ENCODE measurements around the gene LEKR1. TPM values are rescaled to one million over a fixed set of nuclear protein-coding genes. Genes with fewer than 3 reads are reported as not detected.

LEKR1 gene
- polyA plus RNA-seq, 1 donor from 2014 or later, result 2.7 TPM

DNA sequence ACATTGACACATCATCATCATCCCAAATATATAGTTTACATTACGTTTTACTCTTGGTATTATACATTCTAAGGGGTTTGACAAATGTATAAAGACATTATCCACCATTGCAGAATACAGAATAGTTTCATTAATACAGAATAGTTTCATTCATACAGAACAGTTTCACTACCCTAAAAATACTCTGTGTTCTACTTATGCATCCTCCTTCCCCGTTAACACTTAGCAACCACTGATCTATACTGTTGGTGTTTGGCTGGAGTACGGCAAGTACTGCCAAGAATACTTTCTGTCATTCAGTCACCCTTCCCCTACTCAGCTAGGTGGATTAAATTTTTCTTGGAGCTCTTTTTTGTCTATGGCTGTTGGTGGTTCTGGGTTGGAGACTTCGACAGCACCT is 33.4 kb downstream of the LEKR1 start:
- H4K20me1 ChIP-seq (ENCODE audit: insufficient read depth), result no peaks in the 10 kb centered on the region
- H3K4me3 ChIP-seq (ENCODE audit: low read length), result no peak overlapping the region
- no peaks in the 10 kb centered on the region for H3K36me3 ChIP-seq (ENCODE audit: insufficient read depth, low read length)
- no peaks in the 10 kb centered on the region for H3K27me3 ChIP-seq (ENCODE audit: insufficient read depth, low read depth, low read length)
- no peak overlapping the region for H2AFZ ChIP-seq (ENCODE audit: low read depth, low read length)
- no peaks in the 10 kb centered on the region for H3K9me2 ChIP-seq (ENCODE audit: insufficient read depth, low read length)
- H3K79me2 ChIP-seq (replicated peaks; ENCODE audit: insufficient read depth, low read length), result no peaks in the 10 kb centered on the region
- no peaks in the 10 kb centered on the region for H3F3A ChIP-seq (ENCODE audit: insufficient read depth, low read length, poor library complexity, severe bottlenecking)
- no peak overlapping the region for H3K4me2 ChIP-seq (ENCODE audit: low read length)
- TF ChIP-seq, protein P1, sequence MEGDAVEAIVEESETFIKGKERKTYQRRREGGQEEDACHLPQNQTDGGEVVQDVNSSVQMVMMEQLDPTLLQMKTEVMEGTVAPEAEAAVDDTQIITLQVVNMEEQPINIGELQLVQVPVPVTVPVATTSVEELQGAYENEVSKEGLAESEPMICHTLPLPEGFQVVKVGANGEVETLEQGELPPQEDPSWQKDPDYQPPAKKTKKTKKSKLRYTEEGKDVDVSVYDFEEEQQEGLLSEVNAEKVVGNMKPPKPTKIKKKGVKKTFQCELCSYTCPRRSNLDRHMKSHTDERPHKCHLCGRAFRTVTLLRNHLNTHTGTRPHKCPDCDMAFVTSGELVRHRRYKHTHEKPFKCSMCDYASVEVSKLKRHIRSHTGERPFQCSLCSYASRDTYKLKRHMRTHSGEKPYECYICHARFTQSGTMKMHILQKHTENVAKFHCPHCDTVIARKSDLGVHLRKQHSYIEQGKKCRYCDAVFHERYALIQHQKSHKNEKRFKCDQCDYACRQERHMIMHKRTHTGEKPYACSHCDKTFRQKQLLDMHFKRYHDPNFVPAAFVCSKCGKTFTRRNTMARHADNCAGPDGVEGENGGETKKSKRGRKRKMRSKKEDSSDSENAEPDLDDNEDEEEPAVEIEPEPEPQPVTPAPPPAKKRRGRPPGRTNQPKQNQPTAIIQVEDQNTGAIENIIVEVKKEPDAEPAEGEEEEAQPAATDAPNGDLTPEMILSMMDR (IDR thresholded peaks at IDR 0.05; ENCODE audit: poor library complexity, severe bottlenecking), result no peak
- TF ChIP-seq SMC3 (conservative IDR thresholded peaks at IDR 0.05; ENCODE audit: poor library complexity), result no peak
- TF ChIP-seq EZH2 (IDR thresholded peaks at IDR 0.05; ENCODE audit: borderline replicate concordance, insufficient read depth, low read length, poor library complexity, severe bottlenecking), result no peak
- TF ChIP-seq RAD21 (conservative IDR thresholded peaks at IDR 0.05), result no peak
- TF ChIP-seq POLR2AphosphoS5 (IDR thresholded peaks at IDR 0.05), result no peak
- no peak for TF ChIP-seq MXI1 (conservative IDR thresholded peaks at IDR 0.05; ENCODE audit: poor library complexity, severe bottlenecking)
- no peak for TF ChIP-seq TAF1 (IDR thresholded peaks at IDR 0.05; ENCODE audit: low read depth)
- no peak for TF ChIP-seq EP300 (conservative IDR thresholded peaks at IDR 0.05; ENCODE audit: poor library complexity, severe bottlenecking)
- TF ChIP-seq, protein P2, sequence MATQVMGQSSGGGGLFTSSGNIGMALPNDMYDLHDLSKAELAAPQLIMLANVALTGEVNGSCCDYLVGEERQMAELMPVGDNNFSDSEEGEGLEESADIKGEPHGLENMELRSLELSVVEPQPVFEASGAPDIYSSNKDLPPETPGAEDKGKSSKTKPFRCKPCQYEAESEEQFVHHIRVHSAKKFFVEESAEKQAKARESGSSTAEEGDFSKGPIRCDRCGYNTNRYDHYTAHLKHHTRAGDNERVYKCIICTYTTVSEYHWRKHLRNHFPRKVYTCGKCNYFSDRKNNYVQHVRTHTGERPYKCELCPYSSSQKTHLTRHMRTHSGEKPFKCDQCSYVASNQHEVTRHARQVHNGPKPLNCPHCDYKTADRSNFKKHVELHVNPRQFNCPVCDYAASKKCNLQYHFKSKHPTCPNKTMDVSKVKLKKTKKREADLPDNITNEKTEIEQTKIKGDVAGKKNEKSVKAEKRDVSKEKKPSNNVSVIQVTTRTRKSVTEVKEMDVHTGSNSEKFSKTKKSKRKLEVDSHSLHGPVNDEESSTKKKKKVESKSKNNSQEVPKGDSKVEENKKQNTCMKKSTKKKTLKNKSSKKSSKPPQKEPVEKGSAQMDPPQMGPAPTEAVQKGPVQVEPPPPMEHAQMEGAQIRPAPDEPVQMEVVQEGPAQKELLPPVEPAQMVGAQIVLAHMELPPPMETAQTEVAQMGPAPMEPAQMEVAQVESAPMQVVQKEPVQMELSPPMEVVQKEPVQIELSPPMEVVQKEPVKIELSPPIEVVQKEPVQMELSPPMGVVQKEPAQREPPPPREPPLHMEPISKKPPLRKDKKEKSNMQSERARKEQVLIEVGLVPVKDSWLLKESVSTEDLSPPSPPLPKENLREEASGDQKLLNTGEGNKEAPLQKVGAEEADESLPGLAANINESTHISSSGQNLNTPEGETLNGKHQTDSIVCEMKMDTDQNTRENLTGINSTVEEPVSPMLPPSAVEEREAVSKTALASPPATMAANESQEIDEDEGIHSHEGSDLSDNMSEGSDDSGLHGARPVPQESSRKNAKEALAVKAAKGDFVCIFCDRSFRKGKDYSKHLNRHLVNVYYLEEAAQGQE (IDR thresholded peaks at IDR 0.05; ENCODE audit: borderline replicate concordance), result no peak
- H3K9me3 ChIP-seq (ENCODE audit: low read length), result no peaks in the 10 kb centered on the region
- no peak overlapping the region for H3K27ac ChIP-seq (ENCODE audit: low read length)
- no peak overlapping the region for H3K9ac ChIP-seq (ENCODE audit: low read length)

DNA sequence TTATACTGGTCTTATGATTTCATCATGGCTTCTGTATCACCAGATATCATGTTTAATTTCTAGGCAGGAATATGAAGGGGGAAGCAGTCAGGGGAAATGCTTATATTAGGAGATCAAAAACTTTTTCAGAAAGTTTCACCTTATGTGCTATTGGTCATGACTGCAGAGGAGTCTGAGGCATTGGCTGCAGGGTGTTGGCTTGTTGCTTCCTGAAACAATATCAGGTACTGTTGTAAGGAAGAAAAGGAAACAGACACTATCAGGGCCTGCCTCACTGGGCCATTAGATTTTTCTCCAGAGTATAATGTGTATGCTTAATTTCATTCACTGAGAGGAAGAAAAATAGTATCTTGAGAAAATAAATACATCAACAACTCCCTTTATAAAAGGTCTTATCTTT is 34.7 kb downstream of the LEKR1 start:
- TF ChIP-seq EP300 (conservative IDR thresholded peaks at IDR 0.05; ENCODE audit: poor library complexity, severe bottlenecking), result no peak
- TF ChIP-seq SMC3 (conservative IDR thresholded peaks at IDR 0.05; ENCODE audit: poor library complexity), result no peak
- TF ChIP-seq MXI1 (conservative IDR thresholded peaks at IDR 0.05; ENCODE audit: poor library complexity, severe bottlenecking), result no peak
- no peak for TF ChIP-seq TAF1 (IDR thresholded peaks at IDR 0.05; ENCODE audit: low read depth)
- TF ChIP-seq RAD21 (conservative IDR thresholded peaks at IDR 0.05), result no peak
- TF ChIP-seq, protein P1 (IDR thresholded peaks at IDR 0.05; ENCODE audit: poor library complexity, severe bottlenecking), result no peak
- no peak for TF ChIP-seq POLR2AphosphoS5 (IDR thresholded peaks at IDR 0.05)
- TF ChIP-seq EZH2 (IDR thresholded peaks at IDR 0.05; ENCODE audit: borderline replicate concordance, insufficient read depth, low read length, poor library complexity, severe bottlenecking), result no peak
- TF ChIP-seq, protein P2 (IDR thresholded peaks at IDR 0.05; ENCODE audit: borderline replicate concordance), result no peak
- no peak overlapping the region for H3K9ac ChIP-seq (ENCODE audit: low read length)
- H3K27ac ChIP-seq (ENCODE audit: low read length), result no peak overlapping the region
- no peaks in the 10 kb centered on the region for H3K27me3 ChIP-seq (ENCODE audit: insufficient read depth, low read depth, low read length)
- no peaks in the 10 kb centered on the region for H4K20me1 ChIP-seq (ENCODE audit: insufficient read depth)
- H3F3A ChIP-seq (ENCODE audit: insufficient read depth, low read length, poor library complexity, severe bottlenecking), result no peaks in the 10 kb centered on the region
- no peak overlapping the region for H3K4me2 ChIP-seq (ENCODE audit: low read length)
- no peaks in the 10 kb centered on the region for H3K9me3 ChIP-seq (ENCODE audit: low read length)
- H2AFZ ChIP-seq (ENCODE audit: low read depth, low read length), result no peak overlapping the region
- no peaks in the 10 kb centered on the region for H3K9me2 ChIP-seq (ENCODE audit: insufficient read depth, low read length)
- no peaks in the 10 kb centered on the region for H3K79me2 ChIP-seq (replicated peaks; ENCODE audit: insufficient read depth, low read length)
- H3K36me3 ChIP-seq (ENCODE audit: insufficient read depth, low read length), result no peaks in the 10 kb centered on the region
- H3K4me3 ChIP-seq (ENCODE audit: low read length), result no peak overlapping the region

All from neural cell (in vitro differentiated cells).